H1 (cell line): ENCODE data around the gene C17orf100. TPM values are rescaled to one million over a fixed set of nuclear protein-coding genes. Genes with fewer than 3 reads are reported as not detected.

Experiments
- BACH1 ChIP-seq: IDR thresholded peaks from 2 replicates; pipeline ENCODE4 v1.6.1; 2012; ENCODE audit warnings: low read length, improper control_type of control experiment
- CEBPB ChIP-seq: IDR thresholded peaks from 2 replicates; pipeline ENCODE4 v1.6.1; 2012; ENCODE audit warnings: low read depth, low read length
- CHD7 ChIP-seq: fragments of 300-600 bp; sonication (generic); IDR thresholded peaks from 2 replicates; pipeline ENCODE4 v1.7.1; 2012; ENCODE audit warnings: low read length, moderate library complexity, mild to moderate bottlenecking, inconsistent platforms; ENCODE audit not compliant: insufficient replicate concordance
- EZH2 ChIP-seq: fragments of 200-600 bp; sonication (generic); IDR thresholded peaks from 2 replicates; pipeline ENCODE4 v1.7.1; 2012; ENCODE audit warnings: low read depth, mild to moderate bottlenecking, moderate library complexity, low read length, inconsistent platforms; ENCODE audit not compliant: severe bottlenecking
- JUND ChIP-seq: IDR thresholded peaks from 2 replicates; pipeline ENCODE4 v1.6.1; 2011; ENCODE audit warnings: mild to moderate bottlenecking, improper control_type of control experiment, low read length
- SP1 ChIP-seq: IDR thresholded peaks from 2 replicates; pipeline ENCODE4 v1.6.1; 2011; ENCODE audit warnings: low read depth, low read length
- TBP ChIP-seq: IDR thresholded peaks from 2 replicates; pipeline ENCODE4 v1.6.1; 2011; ENCODE audit warnings: low read depth, low read length, improper control_type of control experiment
- polyA plus RNA-seq, 7 experiments: library from polyadenylated mRNA; depleted of rRNA in 3 of 7; stranded (reverse) in 5 of 7; unstranded in 2 of 7; fragments of >200 nt in 5 of 7; fragments of 200-250 nt in 2 of 7; gene quantifications; 1 replicate in 5 of 7; 2 replicates in 1 of 7; 4 replicates in 1 of 7; pipeline versions ENCODE4 v1.2.1 to v1.2.3, GENCODE V29; 2011 to 2013; ENCODE audit warnings: missing spikeins in 2 of 7, mixed read lengths in 2 of 7
- total RNA-seq: library from RNA; stranded (reverse); fragmentation: NEBNext Ultra II Directional; extraction: Animal tissue kit (Norgen Biotek cat#: 25700); gene quantifications from 2 replicates; pipeline ENCODE4 v1.2.1, GENCODE V29; 2021

C17orf100 gene
- total and polyA plus RNA-seq, 2 of the 8 experiments (the other 6 are each of a cell fraction or from before 2014, with no cell fraction given): 2.1 to 2.8 TPM

GRCh38 chr17:6684881-6685767 is 33.6 kb downstream of the C17orf100 start (continued):
- TF ChIP-seq CHD7 (no peak), CEBPB (no peak), TBP (no peak), SP1 (no peak), BACH1 (no peak), EZH2 (no peak), JUND (no peak)
